Measurements from ENCODE around the gene LARGE1. TPM values are rescaled to one million over a fixed set of nuclear protein-coding genes. Genes with fewer than 3 reads are reported as not detected.
A peak's percentile ranks its signal among the peaks of the same experiment; 100 is the strongest.

LARGE1 gene
- total RNA-seq, 1 donor from 2014 or later, result 35.5 TPM

DNA sequence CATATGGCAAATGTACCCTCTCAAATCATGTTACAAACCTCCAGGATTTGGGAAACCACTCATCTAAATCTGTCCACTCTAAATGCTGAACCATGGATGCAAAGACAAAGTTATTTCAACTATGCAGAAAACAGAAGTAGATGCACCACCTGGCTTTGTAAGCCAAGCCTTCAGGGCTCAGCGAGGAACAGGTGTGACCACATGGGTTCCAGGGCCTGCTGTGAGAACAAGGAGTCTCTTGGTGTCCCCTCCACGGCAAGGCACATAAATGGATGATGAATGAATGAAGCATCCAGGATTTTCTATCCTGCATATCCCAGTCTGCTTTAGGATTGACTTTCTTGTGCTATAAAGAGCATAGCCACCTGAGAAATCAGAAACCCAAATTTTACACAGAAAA, 284.5 kb downstream of the LARGE1 start:
- no peak for FAIRE-seq
- no peak for DNase-seq (ENCODE audit: low spot score in 2 of 2)

DNA sequence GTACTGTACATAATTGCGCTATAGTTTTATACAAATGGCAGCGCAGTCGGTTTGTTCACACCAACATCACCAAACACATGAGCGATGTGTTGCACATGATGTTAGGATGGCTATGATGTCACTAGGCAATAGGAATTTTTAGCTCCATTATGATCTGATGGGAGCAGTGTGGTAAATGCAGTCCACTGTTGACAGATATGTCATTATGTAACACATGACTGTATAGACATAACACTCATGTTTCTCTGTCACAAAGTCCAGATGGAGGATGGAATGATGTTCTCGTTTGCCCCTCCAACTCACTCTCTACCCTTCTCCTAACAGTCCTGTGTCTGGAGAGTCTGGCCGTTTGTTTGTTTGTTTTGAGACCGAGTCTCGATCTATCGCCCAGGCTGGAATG, 288.5 kb downstream of the LARGE1 start:
- no peak for FAIRE-seq
- no peak for DNase-seq (ENCODE audit: low spot score in 2 of 2)

DNA sequence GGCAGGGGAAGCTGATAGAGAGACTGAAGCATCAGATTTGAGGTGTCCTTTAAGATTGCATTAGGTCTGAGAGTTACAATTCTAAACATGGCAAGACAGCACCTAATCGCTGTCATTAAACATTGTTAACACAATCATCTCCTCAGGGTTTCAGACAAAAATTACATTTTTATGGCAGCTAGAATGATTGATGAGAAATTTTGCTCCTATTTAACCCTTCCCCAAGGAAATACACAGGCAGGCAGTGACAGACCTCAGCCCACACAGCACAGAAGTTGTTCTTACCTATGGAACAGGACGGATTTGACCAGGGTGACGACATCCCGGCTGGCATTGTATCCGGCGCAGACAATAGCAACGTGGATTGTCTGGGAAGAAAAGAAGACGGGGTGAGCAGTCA, 294.3 kb downstream of the LARGE1 start:
- DNase-seq (ENCODE audit: low spot score in 2 of 2) (no peak), FAIRE-seq (no peak)

DNA sequence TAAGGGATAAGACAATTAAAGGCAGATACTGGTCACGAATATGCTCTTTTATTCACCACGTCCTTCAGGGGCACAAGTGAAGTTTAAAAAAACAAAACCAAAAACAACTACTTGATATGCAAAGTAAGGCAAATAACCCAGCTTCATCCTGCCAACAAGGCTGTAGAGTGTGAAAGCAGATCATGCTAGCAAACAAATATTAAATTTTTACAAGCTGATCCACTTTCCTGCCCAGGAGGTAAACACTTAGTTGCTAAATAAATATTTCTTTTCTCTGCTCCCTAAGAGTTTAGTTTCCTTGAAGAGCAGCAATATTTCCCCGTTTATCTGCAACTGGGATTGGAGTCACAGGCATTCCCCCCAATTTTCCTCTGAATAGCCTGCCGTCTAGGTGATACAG, 300.2 kb downstream of the LARGE1 start:
- DNase-seq (ENCODE audit: low spot score in 2 of 2) (no peak), FAIRE-seq (no peak)

DNA sequence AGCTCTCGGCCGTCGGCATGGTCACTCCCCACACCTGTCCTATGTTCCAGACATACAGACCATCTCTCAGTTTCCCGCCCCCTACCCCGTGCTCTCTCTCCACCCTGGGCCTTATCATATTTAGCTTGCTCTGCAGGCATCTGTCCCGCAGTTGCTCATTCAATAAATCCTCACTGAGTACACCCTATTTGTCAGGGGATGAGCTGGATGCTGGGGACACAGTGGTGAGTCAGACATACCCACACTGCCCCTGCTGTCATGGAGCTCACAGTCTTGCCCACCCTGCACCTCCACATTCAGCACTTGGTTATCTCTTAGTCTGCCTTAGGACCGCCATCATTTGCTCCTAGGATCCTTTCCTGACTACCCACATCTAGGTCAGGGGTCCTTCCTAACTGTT, 313.8 kb downstream of the LARGE1 start:
- FAIRE-seq (no peak), DNase-seq (ENCODE audit: low spot score in 2 of 2) (no peak)

DNA sequence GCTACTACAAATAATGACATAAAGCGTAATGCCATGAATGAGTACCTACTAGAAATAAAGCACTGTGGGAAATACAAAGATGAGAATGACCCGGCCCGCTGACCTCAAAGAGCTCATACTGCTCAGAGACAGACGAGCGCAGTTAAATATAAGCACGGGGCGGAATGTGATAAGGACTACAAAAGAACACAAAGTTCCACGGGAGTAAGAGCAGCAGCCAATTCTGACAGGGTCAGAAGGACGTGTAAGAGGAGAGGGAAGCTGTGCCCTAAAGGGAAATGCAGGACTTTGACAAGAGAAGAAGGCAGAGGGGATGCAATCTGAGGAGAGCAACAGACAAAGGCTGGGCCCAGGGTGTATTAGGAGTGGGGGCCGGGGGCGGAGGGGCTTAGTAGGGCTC, 314.6 kb downstream of the LARGE1 start:
- FAIRE-seq, result no peak
- DNase-seq (ENCODE audit: low spot score in 2 of 2), result no peak

DNA sequence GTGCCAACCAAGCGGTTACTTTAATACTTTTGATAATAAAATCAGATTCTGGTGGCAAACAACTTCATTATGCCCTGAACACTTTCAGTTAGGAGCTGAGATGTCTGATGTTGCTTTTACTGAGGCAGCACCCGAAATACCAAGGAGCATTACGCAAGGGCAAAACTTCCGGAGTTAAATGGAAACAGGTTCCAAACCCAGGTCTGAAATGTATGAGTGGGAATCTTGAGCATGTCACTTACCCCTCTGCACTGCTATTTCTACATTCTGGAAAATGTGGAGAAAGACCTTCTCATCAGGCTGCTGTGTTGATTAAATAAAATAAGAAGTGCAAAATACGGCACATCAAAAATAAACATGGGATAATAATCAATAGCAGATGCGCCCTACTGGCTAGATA, 315.1 kb downstream of the LARGE1 start:
- no peak for FAIRE-seq
- DNase-seq (ENCODE audit: low spot score in 2 of 2), result no peak

DNA sequence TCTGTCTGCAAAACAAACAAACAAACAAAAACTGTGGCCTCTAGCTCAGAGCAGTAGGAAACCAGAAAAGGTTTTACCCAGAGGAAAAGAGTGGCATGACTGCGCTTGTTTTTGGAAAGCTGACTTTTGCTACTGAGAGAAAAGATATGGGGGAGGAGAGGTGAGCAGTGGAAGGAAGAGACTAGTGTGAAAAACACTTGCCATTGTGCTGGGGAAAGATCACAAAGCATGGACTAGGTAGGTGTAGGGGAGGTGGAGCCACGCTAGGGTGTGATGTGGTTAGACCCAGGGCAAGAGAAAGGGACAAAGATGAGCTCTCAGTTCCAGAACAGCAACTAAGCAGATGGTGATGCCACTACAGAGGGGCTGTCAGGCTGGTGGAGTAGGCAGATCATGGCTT, 319.2 kb downstream of the LARGE1 start:
- no peak for FAIRE-seq
- DNase-seq (ENCODE audit: low spot score in 2 of 2), result no peak

DNA sequence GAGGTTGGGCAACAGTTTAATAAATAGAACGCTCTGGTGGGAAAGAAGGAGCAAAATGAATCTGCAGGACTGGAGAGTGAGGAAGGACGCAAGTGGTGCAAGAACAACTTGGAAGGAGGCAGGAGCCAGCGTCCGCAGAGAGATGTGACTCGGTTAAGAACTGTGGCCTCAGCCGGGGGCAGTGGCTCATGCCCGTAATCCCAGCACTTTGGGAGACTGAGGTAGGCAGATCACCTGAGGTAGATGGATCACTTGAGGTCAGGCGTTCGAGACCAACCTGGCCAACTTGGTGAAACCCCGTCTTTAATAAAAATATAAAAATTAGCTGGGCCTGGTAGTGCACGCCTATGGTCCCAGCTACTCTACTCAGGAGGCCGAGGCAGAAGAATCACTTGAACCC, 319.7 kb downstream of the LARGE1 start:
- FAIRE-seq, result no peak
- DNase-seq (ENCODE audit: low spot score in 2 of 2), result no peak

DNA sequence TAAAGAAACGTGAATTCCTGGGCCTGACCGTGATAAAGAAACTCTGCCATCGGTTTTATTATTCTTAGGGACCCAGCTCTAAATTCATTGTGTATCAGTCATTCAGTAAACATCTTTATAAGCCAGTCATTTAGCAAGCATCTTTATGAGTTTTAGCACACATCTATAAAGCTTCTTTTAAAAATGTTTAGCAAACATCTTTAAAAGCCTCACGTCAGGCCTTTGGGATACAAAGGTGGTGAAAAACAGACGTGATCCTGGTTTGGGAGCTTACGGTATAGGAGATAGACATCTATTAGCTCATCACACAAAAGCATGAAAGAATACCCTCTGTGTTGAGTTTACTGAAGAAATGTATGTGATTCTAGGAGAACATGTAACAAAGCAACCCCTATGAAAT, 320.2 kb downstream of the LARGE1 start:
- no peak for FAIRE-seq

DNA sequence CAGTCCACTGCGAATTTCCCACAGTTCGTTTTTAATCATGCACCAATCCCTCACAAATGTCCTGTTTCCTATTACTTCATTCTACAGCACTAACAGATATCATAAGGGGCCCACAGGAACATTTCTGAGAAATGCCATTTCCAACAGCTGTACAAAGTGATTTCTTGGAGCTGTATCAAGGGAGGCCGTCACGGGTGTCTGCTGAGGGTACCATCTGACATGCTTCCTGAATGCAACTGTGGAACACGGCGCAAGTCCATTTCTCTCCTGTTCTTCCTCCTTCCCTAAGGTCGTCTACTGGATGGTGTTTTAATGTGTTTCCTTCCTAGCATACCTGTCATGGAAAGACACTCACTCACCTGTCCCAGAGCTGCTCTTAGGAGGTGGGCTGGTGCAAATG, 320.7 kb downstream of the LARGE1 start:
- FAIRE-seq (no peak), DNase-seq (ENCODE audit: low spot score in 2 of 2) (no peak)

More for the DNA sequence above, 320.2 kb downstream of the LARGE1 start:
- DNase-seq (ENCODE audit: low spot score in 2 of 2), result no peak

DNA sequence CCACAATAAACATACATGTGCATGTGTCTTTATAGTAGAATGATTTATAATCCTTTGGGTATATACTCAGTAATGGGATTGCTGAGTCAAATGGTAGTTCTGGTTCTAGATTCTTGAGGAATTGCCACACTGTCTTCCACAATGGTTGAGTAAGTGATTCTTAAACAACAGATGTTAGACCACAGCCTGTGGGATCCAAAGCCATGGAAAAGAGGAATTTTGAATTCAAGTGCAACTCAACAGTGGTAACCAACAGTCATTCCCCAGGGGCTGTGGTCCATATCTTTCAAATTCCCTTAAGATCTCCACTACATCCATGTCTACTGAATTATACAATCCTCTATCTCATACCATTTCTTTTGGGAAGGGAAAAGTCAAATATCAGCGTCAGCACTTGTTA, 321.5 kb downstream of the LARGE1 start:
- no peak for FAIRE-seq
- DNase-seq (ENCODE audit: low spot score in 2 of 2), result no peak

DNA sequence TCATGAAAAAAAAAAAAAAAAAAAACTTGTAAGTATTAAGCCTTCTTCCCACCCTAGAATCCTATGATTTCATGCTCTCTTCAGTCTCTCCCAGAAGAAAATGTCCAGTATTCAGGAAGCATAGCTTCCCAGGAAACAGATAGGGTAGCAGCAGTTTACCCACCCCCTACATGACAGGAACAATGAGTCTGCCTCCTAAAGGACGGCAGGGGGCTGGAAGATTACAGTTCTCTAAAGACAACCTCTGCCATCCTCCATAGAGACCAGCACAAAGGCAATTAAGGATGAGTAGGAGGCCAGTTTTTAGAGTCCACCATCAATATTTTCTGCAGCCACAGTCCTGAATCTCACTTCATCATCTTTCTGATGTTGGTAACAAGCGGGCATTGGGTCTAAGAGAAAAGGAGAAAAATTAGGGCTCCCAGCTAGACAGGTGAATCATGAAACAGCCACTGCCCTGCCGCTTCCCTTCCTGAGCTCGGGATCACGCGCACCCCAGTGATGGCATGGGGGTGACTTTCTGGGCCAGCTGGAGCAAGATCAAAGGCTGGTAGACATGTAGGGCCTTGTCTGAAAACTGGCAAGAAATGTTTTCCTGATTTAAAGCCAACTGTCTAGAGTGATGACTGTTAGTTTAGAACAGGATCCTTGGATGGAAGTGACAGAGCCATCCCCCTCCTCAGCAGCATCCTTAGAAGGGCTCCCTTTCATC, 322.8 kb downstream of the LARGE1 start:
- DNase-seq (ENCODE audit: low spot score in 2 of 2), result no peak
- no peak for FAIRE-seq

DNA sequence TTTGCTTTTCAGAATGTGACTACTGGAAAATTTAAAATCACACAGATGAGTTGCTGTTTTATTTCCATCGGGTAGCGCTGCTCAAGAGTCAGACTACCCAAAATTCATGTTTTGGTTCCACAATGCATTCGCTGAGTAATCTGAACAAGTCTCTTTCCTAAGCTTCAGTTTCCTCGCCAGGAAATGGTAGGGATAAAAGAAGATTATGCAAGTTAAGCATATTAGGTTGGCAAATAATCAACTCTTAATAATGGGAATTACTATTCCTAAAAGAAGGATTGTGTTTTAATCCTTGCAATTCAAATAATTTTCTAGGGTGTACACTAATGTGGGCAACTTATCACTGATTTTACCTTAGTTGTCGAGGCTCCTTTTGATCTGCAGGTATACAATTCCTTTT, 326.5 kb downstream of the LARGE1 start:
- DNase-seq (ENCODE audit: low spot score in 2 of 2) (no peak), FAIRE-seq (no peak)

DNA sequence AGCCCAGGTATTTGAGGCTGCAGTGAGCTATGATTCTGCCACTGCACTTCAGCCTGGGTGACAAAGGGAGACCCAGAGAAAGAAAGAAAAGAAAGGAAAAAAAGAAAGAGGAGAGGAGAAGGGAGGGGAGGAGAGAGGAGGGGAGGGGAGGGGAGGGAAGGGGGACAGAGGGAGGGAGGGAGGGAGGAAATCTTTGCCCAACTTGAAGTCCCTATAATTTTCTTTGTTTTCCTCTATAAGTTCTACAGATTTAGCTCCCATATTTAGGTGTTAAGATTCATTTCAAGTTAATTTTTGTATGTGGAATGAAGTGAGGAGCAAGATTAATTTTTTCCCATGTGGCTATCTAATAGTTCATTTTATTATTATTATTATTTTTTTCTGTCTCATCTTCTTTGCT, 328.3 kb downstream of the LARGE1 start:
- DNase-seq (ENCODE audit: low spot score in 2 of 2), result no peak
- no peak for FAIRE-seq

DNA sequence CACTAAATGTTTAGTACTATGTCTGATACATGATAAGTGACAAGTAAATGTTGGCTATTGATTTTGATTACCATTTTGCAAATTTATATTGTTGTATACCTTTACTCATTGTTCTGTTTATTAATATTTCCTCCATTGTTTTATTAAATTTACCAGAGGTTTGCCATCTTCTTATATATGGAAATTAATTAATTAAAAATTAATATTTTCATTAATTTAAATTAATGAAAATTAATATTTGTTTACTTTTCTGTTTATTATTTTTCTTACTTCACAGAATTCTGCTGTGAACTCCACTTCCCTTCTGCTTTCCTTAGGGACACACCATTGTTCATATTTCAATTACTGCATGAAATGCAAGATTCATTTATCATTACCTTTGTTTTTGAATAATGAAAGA, 331.0 kb downstream of the LARGE1 start:
- FAIRE-seq (peak; percentile 82), DNase-seq (ENCODE audit: low spot score in 2 of 2) (no peak)

DNA sequence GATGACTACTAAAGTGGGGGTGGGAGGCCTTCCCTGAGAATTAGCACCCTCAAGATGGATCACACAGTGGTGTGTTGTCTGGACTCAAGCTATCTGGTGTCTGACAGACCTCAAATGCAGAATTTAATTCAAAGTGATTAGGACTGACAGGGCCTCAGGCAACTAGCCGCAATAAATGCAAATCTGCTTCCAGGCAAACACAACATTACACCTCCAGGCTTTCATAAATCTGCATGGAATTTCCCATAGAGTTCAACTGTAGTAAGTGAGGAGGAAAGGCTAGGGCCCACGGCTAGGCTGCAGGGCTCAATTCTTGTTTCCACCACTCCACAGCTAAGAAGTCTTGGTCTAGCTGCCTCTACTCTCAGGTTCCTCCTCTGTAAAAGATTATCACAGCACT, 331.4 kb downstream of the LARGE1 start:
- no peak for DNase-seq (ENCODE audit: low spot score in 2 of 2)
- no peak for FAIRE-seq

DNA sequence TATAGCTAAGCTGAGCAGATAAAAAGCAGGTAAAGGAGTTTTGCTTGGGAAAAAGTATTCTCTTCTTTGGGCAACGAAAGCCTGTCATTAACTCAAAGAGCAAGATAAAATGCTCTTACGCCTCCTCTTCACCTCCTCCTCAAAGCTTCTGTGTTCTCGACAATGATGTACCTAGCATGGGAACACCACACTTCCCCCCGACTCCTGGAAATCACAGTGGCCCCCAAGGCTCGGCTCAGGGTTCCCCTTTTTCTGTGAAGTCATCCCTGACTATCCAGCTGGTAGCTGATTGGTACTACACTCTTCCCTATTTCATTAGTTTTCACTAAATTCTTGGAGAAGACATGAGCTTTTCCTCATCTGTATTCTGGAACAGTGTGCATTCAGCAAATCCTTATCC, 336.1 kb downstream of the LARGE1 start:
- no peak for FAIRE-seq
- no peak for DNase-seq (ENCODE audit: low spot score in 2 of 2)

DNA sequence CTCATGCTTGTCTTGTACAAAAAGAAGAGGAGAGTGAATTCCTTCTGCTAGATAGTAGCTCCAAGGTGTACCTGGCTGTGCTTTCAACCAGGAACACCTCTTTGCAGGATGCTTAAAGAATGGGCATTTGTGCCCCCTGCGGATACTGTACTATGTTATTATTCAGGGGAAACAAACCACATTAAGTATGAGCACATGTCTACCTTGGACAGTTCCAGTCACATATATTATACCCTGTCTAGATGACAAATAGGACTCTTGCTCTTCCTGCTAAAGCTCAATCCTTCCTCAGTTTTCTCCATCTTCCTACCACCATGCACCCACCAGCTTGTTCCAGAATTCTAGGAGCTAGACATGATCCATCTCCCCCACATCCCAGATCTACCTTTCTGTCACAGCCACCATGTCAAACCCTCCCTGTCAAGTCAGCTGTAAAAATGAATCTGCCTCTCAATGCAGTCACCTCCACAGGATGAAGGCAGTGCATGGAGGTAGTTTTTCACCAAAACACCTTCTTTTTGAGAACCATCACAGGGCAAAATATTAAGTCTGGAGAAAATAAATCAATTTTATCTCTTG, 337.4 kb downstream of the LARGE1 start:
- FAIRE-seq (no peak), DNase-seq (ENCODE audit: low spot score in 2 of 2) (no peak)

DNA sequence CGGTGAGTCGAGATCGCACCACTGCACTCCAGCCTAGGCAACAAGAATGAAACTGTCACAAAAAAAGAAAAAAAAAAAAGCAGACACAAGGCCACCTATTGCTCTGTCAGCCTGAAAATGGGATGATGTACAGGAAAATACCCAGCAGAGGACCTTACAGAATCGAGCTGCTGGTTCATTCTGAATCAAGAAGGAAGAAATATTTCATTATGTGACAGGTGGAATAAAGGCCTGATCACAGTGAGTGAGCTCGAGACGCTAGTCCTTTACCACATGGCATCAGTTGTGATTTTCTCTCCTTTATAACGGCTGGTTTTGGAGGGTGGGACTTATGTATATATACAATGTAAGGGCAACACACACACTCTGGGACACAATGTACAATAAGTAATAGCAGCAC, 340.0 kb downstream of the LARGE1 start:
- DNase-seq (ENCODE audit: low spot score in 2 of 2), result no peak
- FAIRE-seq, result no peak

DNA sequence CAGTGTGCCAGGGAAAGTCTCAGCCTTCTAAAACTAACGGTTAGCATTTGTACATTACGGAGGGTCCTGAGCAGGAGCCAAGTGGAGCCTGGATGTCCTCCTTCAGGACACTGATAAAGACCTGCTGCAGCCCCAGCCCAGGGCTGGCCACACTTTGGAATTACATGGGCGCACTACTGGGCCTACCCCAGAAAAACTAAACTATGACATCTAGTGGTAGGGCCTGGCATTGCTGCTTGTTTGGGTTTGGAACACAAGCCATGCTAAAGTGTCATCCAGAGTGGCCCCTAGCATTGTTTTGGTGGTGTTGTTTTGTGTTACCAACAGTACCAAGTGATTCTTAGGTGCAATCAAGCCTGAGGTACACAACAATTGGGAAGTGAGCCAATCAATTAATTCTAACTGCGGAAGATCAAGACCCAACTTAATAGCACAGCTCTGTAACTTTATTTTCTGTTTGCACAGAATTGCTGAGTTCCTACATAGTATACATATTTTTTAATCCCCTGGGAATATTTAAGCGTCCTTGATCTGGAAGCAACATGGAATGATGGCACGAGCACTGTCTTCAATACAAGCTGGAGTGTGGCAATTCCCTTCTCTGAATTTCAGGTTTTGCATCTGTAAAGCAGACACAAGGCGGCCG, 340.7 kb downstream of the LARGE1 start:
- DNase-seq (ENCODE audit: low spot score in 2 of 2), result peak; percentile 4 to 43
- FAIRE-seq, result no peak

DNA sequence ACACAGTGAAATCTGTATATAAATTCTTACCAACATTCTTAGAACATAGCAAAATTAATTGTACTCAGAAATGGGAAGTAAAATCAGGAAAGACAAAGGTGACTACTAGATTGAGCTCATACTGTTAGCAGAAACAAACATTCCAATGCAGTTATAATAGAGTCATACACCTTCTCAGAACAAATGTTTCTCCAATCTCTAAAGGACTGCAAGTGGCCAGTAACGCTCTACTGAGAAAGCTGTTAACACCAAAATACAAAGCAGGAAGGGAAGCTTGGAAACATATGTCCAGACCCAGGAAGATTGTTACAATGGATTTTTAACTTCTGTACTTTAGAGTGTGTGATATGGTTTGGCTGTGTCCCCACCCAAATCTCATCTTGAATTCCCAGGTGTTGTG, 341.5 kb downstream of the LARGE1 start:
- no peak for DNase-seq (ENCODE audit: low spot score in 2 of 2)
- FAIRE-seq, result no peak

All from frontal cortex (tissue), 4 donors.